Measurements from ENCODE around the gene AZU1. TPM values are rescaled to one million over a fixed set of nuclear protein-coding genes. Genes with fewer than 3 reads are reported as not detected.

Gene AZU1
- total RNA-seq, 1 experiment from 2014 or later, result 1.6 TPM

- no CpG with 5 or more reads among the region's 26 CpGs for WGBS (ENCODE audit: extremely low coverage, insufficient read length, low lambda C conversion rate)
- H3K23me2 ChIP-seq (ENCODE audit: insufficient read length, low read depth, low read length, poor library complexity, severe bottlenecking), result no peaks in the 10 kb centered on the region
- H4K8ac ChIP-seq (replicated peaks; ENCODE audit: insufficient read length, low read depth, low read length), result no peak overlapping the region
- H3K4me1 ChIP-seq (ENCODE audit: insufficient read depth, low read length), result no peaks in the 10 kb centered on the region
- H3K9me3 ChIP-seq (ENCODE audit: control insufficient read depth, low read depth, low read length), result no peaks in the 10 kb centered on the region
- no peak for DNase-seq
- H3K36me3 Mint-ChIP-seq (ENCODE audit: insufficient read depth in 1 of 3, low read depth in 3 of 3), result peaks cover 44 to 68% (median 68%) of the 10 kb centered on the region in 3 experiments
- H3K9me3 Mint-ChIP-seq, result no peaks in the 10 kb centered on the region; a peak in 1 of 5 replicates
- no peak overlapping the region for H2AFZ ChIP-seq (ENCODE audit: low read length)
- H2BK12ac ChIP-seq (ENCODE audit: insufficient read length, low read depth, low read length), result no peak overlapping the region
- H3K4me2 ChIP-seq (ENCODE audit: insufficient read depth, insufficient read length, low read length), result no peak overlapping the region
- H3K27ac ChIP-seq (ENCODE audit: insufficient read length, low read depth, low read length), result no peak overlapping the region
- H3K27me3 ChIP-seq (ENCODE audit: insufficient read depth, low read length), result no peaks in the 10 kb centered on the region
- H2BK5ac ChIP-seq (ENCODE audit: insufficient read length, low read length), result no peak overlapping the region
- H3K27me3 Mint-ChIP-seq (ENCODE audit: low read depth), result no peaks in the 10 kb centered on the region; the same call in 1 of the 2 replicates
- H3K23ac ChIP-seq (ENCODE audit: insufficient read length, low read depth, low read length), result no peak overlapping the region
- H3K18ac ChIP-seq (ENCODE audit: insufficient read length, low read depth, low read length), result no peak overlapping the region
- no peak overlapping the region; the same call in 1 of the 2 replicates for H3K14ac ChIP-seq (ENCODE audit: insufficient read depth, low read length)
- H4K91ac ChIP-seq (ENCODE audit: insufficient read length, low read depth, low read length), result no peak overlapping the region
- no peak overlapping the region for H2AK5ac ChIP-seq (ENCODE audit: insufficient read length, low read length)
- H3K4ac ChIP-seq (ENCODE audit: low read depth, low read length), result no peak overlapping the region
- no peak overlapping the region for H3T11ph ChIP-seq (ENCODE audit: low read length)
- no peak overlapping the region for H4K5ac ChIP-seq (ENCODE audit: insufficient read length, low read depth, low read length)
- H3K9ac ChIP-seq (ENCODE audit: extremely low read depth, insufficient read length, low read length), result no peak overlapping the region
- no peak overlapping the region for H2BK120ac ChIP-seq (ENCODE audit: low read depth, low read length, poor library complexity, severe bottlenecking)
- no peaks in the 10 kb centered on the region for H4K20me1 ChIP-seq (ENCODE audit: control insufficient read depth, insufficient read depth, insufficient read length)
- TF ChIP-seq CTCF (conservative IDR thresholded peaks at IDR 0.05), result no peak
- H3K4me3 Mint-ChIP-seq, result no peak overlapping the region
- H3K79me1 ChIP-seq (ENCODE audit: insufficient read depth, low read depth, low read length, poor library complexity, severe bottlenecking), result peaks cover 9% of the 10 kb centered on the region
- H2BK15ac ChIP-seq (ENCODE audit: low read depth, low read length), result no peak overlapping the region
- H2BK20ac ChIP-seq (ENCODE audit: low read depth, low read length, poor library complexity, severe bottlenecking), result no peak overlapping the region
- 0 out of 4 replicates have a peak, but pooled peaks cover 0 to 3% of the 10 kb centered on the region in 2 experiments for H3K4me1 Mint-ChIP-seq
- H3K27ac Mint-ChIP-seq, result no peak overlapping the region
- H3K56ac ChIP-seq (ENCODE audit: insufficient read length, low read depth, low read length), result no peak overlapping the region
- H3K79me2 ChIP-seq (ENCODE audit: insufficient read depth, low read length), result peaks cover 11% of the 10 kb centered on the region; the same call in 1 of the 2 replicates
Measured at GRCh38 chr19:808423-808775, 19.2 kb upstream of the AZU1 start.
